Right lobe of liver (tissue), 6 donors: ENCODE results near the gene WDFY4. TPM values are rescaled to one million over a fixed set of nuclear protein-coding genes. Genes with fewer than 3 reads are reported as not detected.

Source experiments
- ATAC-seq, 4 donors: fragments of 200-7000 bp; cut with Tn5 transposase; one replicate each; pipeline ENCODE4 v1.9.1; 2020; ENCODE audit warnings: mild to moderate bottlenecking in 4 of 4, moderate library complexity in 4 of 4
- DNase-seq, 3 donors: peaks; one replicate each; pipeline ENCODE4 v3.0.0-alpha.2; 2020
- H3K27ac ChIP-seq, 3 donors: fragments of 200-600 bp; one replicate each; pipeline ENCODE4 v1.8.0; 2022
- H3K27me3 ChIP-seq, 2 donors: fragments of 200-600 bp; one replicate each; pipeline ENCODE4 v1.8.0; 2022
- H3K36me3 ChIP-seq, 4 donors: fragments of 200-600 bp; sonication (generic) in 1 of 4; one replicate each; pipeline versions ENCODE4 v1.5.1 to v1.8.0; 2017 to 2022; ENCODE audit warnings: control low read depth in 1 of 4
- H3K4me1 ChIP-seq, 4 donors: fragments of 200-600 bp; sonication (generic) in 1 of 4; one replicate each; pipeline versions ENCODE4 v1.5.1 to v1.8.0; 2017 to 2022; ENCODE audit warnings: control low read depth in 1 of 4
- H3K4me3 ChIP-seq, 3 donors: fragments of 200-600 bp; one replicate each; pipeline ENCODE4 v1.8.0; 2022
- H3K9me3 ChIP-seq, 4 donors: fragments of 200-600 bp; sonication (generic) in 1 of 4; one replicate each; pipeline versions ENCODE4 v1.5.1 to v1.8.0; 2017 to 2022; ENCODE audit warnings: control low read depth in 1 of 4
- CTCF ChIP-seq, 4 donors: fragments of 200-600 bp in 3 of 4; fragments of 450-650 bp in 1 of 4; IDR thresholded peaks; one replicate each; pipeline versions ENCODE4 v1.5.1 to v1.8.0; 2016 to 2022; ENCODE audit warnings: antibody characterized with exemption in 4 of 4, mild to moderate bottlenecking in 2 of 4
- POLR2A ChIP-seq: fragments of 450-650 bp; IDR thresholded peaks from one replicate; pipeline ENCODE4 v1.6.1; 2017; ENCODE audit warnings: antibody characterized with exemption, mild to moderate bottlenecking
- WGBS: methylation state at CpG from one replicate; pipeline ENCODE4 v1.1.6; 2018; ENCODE audit warnings: low coverage, low lambda C conversion rate; ENCODE audit not compliant: insufficient coverage; ENCODE audit errors: missing lambda C conversion rate; 5-methylcytosine and 5-hydroxymethylcytosine counted together
- intact Hi-C, 2 donors: fragments of 100-400 bp; cut with DNase I; formaldehyde crosslinking; loops; one replicate each; pipeline versions ENCODE4 v1.11.2 to v1.14.1; 2022
- total RNA-seq, 6 experiments: library from RNA; depleted of rRNA in 2 of 6; stranded (reverse); fragments of >200 nt in 2 of 6; fragmentation: NEBNext Ultra II Directional in 3 of 6; extraction: Animal tissue kit (Norgen Biotek cat#: 25700) in 3 of 6; gene quantifications; one replicate each; pipeline versions ENCODE4 v1.1.0 to v1.2.4, GENCODE V29; 2016 to 2023
- donor health status: DM: no; HTN: yes; CAD: no.
- donor health status: DM: no; HTN: no; CAD: no.
- donor health status: DM: no; HTN: no; CAD: no.
- donor health status: DM: no; HTN: yes; CAD: no.
- donor health status: DM: no; HTN: yes; CAD: no.

WDFY4 gene
- total RNA-seq, 6 experiments from 2014 or later, result 1.4 to 4.1 (median 1.9) TPM

GRCh38 chr10:48684463-48684791, 246 bp upstream of the WDFY4 start:
- H3K4me1 ChIP-seq, result no peaks in the 10 kb centered on the region
- intact Hi-C loops, result no loop called here
- ATAC-seq, result no peak
- DNase-seq, result no peak
- no peak overlapping the region for H3K4me3 ChIP-seq
- no peak overlapping the region for H3K27ac ChIP-seq
- TF ChIP-seq CTCF (IDR thresholded peaks at IDR 0.05) (no peak), POLR2A (no peak)
- no peaks in the 10 kb centered on the region for H3K36me3 ChIP-seq
- H3K9me3 ChIP-seq, result no peaks in the 10 kb centered on the region
- 74% methylated on average over 4 of the region's 6 CpGs for WGBS
- no peaks in the 10 kb centered on the region for H3K27me3 ChIP-seq

- DNase-seq (no peak), ATAC-seq (no peak)
- no peaks in the 10 kb centered on the region for H3K9me3 ChIP-seq
- no peak for TF ChIP-seq CTCF (IDR thresholded peaks at IDR 0.05)
- no peak for TF ChIP-seq POLR2A
- no peak overlapping the region for H3K27ac ChIP-seq
- intact Hi-C loops, result no loop called here
- H3K36me3 ChIP-seq, result no peaks in the 10 kb centered on the region
- H3K27me3 ChIP-seq, result no peaks in the 10 kb centered on the region
- no peaks in the 10 kb centered on the region for H3K4me1 ChIP-seq
- 72% methylated on average over 3 of the region's 6 CpGs for WGBS
- no peak overlapping the region for H3K4me3 ChIP-seq
These were observed 1.1 kb downstream of the WDFY4 start for GRCh38 chr10:48685731-48686130.

DNA sequence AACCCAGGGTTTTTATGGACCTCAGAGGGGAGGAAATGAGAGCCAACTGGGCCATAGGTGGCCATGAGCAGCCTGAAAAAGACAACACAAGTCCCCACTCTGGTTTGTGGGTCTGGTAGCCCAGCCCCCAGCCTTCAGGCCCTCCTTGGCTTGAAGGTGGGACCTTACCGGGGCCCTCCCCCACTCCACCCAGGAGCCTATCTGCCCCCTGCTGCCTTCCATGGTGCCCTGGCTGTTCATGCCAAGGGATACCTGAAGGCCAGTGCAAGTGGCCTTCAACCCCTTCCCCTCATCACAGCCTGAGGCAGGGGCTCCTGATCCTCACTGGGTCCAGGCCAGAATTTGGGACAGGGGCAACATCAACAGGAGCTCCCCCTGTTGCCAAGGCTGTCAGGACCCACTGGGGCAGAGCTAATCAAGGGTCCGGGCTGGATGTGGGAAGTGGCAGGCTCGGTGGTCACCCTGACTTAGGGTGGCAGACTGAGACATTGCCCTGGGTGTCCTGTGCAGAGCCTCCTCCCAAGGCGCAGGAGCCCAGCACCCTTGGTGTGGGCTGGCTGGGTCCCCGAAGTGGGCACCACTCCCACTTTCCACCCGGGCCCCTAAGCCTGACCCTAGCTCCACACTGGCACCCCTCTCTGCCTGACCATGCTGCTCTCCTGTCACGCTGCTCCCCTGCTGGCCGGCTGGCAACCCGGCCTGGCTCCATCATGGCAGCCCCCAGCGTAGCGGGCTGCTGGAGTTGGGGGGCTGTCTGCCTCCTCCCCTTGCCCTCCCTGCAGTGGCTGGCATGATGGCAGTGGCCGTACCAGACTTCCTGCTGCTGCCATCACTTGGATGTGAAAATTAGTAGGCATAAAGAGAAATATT, 6.4 kb downstream of the WDFY4 start:
- Histone ChIP-seq H3K4me3 (no peak overlapping the region), H3K27me3 (no peaks in the 10 kb centered on the region), H3K36me3 (no peaks in the 10 kb centered on the region), H3K4me1 (no peaks in the 10 kb centered on the region), H3K9me3 (no peaks in the 10 kb centered on the region), H3K27ac (no peak overlapping the region)
- no peak for TF ChIP-seq CTCF (IDR thresholded peaks at IDR 0.05)
- no peak for TF ChIP-seq POLR2A
- 47% methylated on average over 4 of the region's 12 CpGs for WGBS
- DNase-seq (no peak), ATAC-seq (peak in 1 of 4 donors; percentile 24)
- intact Hi-C loops, result no loop called here

- DNase-seq, result no peak
- Histone ChIP-seq H3K36me3 (no peaks in the 10 kb centered on the region), H3K9me3 (no peaks in the 10 kb centered on the region), H3K27ac (no peak overlapping the region), H3K4me1 (no peaks in the 10 kb centered on the region), H3K4me3 (no peak overlapping the region), H3K27me3 (no peaks in the 10 kb centered on the region)
- 35% methylated on average over 6 of the region's 8 CpGs for WGBS
- TF ChIP-seq CTCF (IDR thresholded peaks at IDR 0.05) (no peak), POLR2A (no peak)
- intact Hi-C loops, result no loop called here
- ATAC-seq, result no peak
These were observed 7.3 kb downstream of the WDFY4 start for GRCh38 chr10:48691812-48692528.
